Measurements from ENCODE around the gene CCM2. TPM values are rescaled to one million over a fixed set of nuclear protein-coding genes. Genes with fewer than 3 reads are reported as not detected.

CCM2 gene
- total RNA-seq, 2 experiments from 2014 or later, result 72.3 to 77.5 TPM

- no peaks in the 10 kb centered on the region for H3K4me1 Mint-ChIP-seq (ENCODE audit: low read depth)
- ATAC-seq (no peak), DNase-seq (no peak)
- no peaks in the 10 kb centered on the region for H3K27me3 Mint-ChIP-seq
- ChIA-PET POLR2A (interaction anchor here (0.7 to 1.4 kb wide), 2 partner anchors 22 to 99 kb away, joined by 3 read pairs; no protein-coding TSS in a partner anchor), CTCF (no interaction called here)
- no peaks in the 10 kb centered on the region for H3K36me3 Mint-ChIP-seq (ENCODE audit: low read depth)
- intact Hi-C loops (cut with micrococcal nuclease), result no loop called here
- H3K4me3 Mint-ChIP-seq, result no peak overlapping the region
- no peak overlapping the region for H3K27ac Mint-ChIP-seq
- H3K9me3 Mint-ChIP-seq, result no peaks in the 10 kb centered on the region
- TF ChIP-seq CTCF (IDR thresholded peaks at IDR 0.05), result no peak
These were observed 82.2 kb downstream of the CCM2 start for GRCh38 chr7:45082031-45082830.

- TF ChIP-seq CTCF (IDR thresholded peaks at IDR 0.05), result no peak
- Mint-ChIP-seq H3K27me3 (no peaks in the 10 kb centered on the region), H3K27ac (no peak overlapping the region), H3K4me3 (no peak overlapping the region), H3K36me3 (ENCODE audit: low read depth) (no peaks in the 10 kb centered on the region), H3K4me1 (ENCODE audit: low read depth) (no peaks in the 10 kb centered on the region), H3K9me3 (no peaks in the 10 kb centered on the region)
- CTCF ChIA-PET, result no interaction called here
- POLR2A ChIA-PET, result interaction anchor here (0.7 to 1.4 kb wide), 2 partner anchors 22 to 100 kb away, joined by 3 read pairs; no protein-coding TSS in a partner anchor
- intact Hi-C loops (cut with micrococcal nuclease), result no loop called here
- DNase-seq (no peak), ATAC-seq (no peak)
These were observed 82.9 kb downstream of the CCM2 start for GRCh38 chr7:45082831-45083331.

- POLR2A ChIA-PET, result no interaction called here
- Mint-ChIP-seq H3K27me3 (peaks cover 1% of the 10 kb centered on the region), H3K9me3 (no peaks in the 10 kb centered on the region), H3K36me3 (ENCODE audit: low read depth) (no peaks in the 10 kb centered on the region), H3K4me3 (no peak overlapping the region), H3K27ac (no peak overlapping the region), H3K4me1 (ENCODE audit: low read depth) (peaks cover 2% of the 10 kb centered on the region)
- intact Hi-C loops (cut with micrococcal nuclease), result no loop called here
- ATAC-seq (no peak), DNase-seq (no peak)
- TF ChIP-seq CTCF (IDR thresholded peaks at IDR 0.05), result no peak
- CTCF ChIA-PET, result no interaction called here
These were observed 84.3 kb downstream of the CCM2 start for GRCh38 chr7:45084336-45084735.

- no peak overlapping the region for H3K27ac Mint-ChIP-seq
- no peaks in the 10 kb centered on the region for H3K36me3 Mint-ChIP-seq (ENCODE audit: low read depth)
- intact Hi-C loops (cut with micrococcal nuclease), result no loop called here
- no peak overlapping the region for H3K4me3 Mint-ChIP-seq
- TF ChIP-seq CTCF (IDR thresholded peaks at IDR 0.05), result no peak
- peaks cover 5% of the 10 kb centered on the region for H3K27me3 Mint-ChIP-seq
- DNase-seq, result no peak
- H3K9me3 Mint-ChIP-seq, result no peaks in the 10 kb centered on the region
- no peak for ATAC-seq
- ChIA-PET CTCF (interaction anchor here (1.0 to 1.2 kb wide), 2 partner anchors 50 to 70 kb away, joined by 3 to 4 read pairs; no protein-coding TSS in a partner anchor), POLR2A (interaction anchor here (1.2 kb wide), 1 partner anchor 14 kb away, joined by 3 read pairs; no protein-coding TSS in a partner anchor)
- peaks cover 8% of the 10 kb centered on the region for H3K4me1 Mint-ChIP-seq (ENCODE audit: low read depth)
These were observed 85.1 kb downstream of the CCM2 start for GRCh38 chr7:45084901-45085618.

Measured in activated CD8-positive, alpha-beta T cell treated with anti-CD3 and anti-CD28 coated beads for 36 hours (primary cell).